SK-N-SH treated with all-trans-retinoic acid at 6 μM for 48 hours (cell line): ENCODE measurements around the gene LUZP1.

Experiments used
- ATAC-seq: fragments of 200-7000 bp; cut with Tn5 transposase; 3 replicates; pipeline ENCODE4 v1.9.1; 2020; ENCODE audit warnings: mild to moderate bottlenecking, moderate library complexity
- ARNTL ChIP-seq: fragments of 450-650 bp; formaldehyde crosslinking; IDR thresholded peaks from 2 replicates; pipeline ENCODE4 v1.5.0; 2020; ENCODE audit warnings: low read depth, mild to moderate bottlenecking, moderate library complexity, borderline replicate concordance
- BACH2 ChIP-seq: fragments of 250-450 bp; sonication (Bioruptor Pico); IDR thresholded peaks from 2 replicates; pipeline ENCODE4 v1.9.0; 2021; ENCODE audit warnings: mild to moderate bottlenecking, borderline replicate concordance
- CSDC2 ChIP-seq: fragments of 250-450 bp; sonication (Bioruptor Pico); IDR thresholded peaks from 2 replicates; pipeline ENCODE4 v1.5.0; 2020; ENCODE audit warnings: mild to moderate bottlenecking, moderate library complexity
- ESRRG ChIP-seq: fragments of 250-450 bp; sonication (Bioruptor Pico); IDR thresholded peaks from 2 replicates; pipeline ENCODE4 v1.6.1; 2021; ENCODE audit warnings: mild to moderate bottlenecking
- GLIS3 ChIP-seq: fragments of 250-450 bp; sonication (Bioruptor Pico); IDR thresholded peaks from 2 replicates; pipeline ENCODE4 v1.5.0; 2020; ENCODE audit warnings: mild to moderate bottlenecking, moderate library complexity
- ISL1 ChIP-seq: fragments of 250-450 bp; sonication (Bioruptor Pico); IDR thresholded peaks from 2 replicates; pipeline ENCODE4 v2.1.2; 2022; ENCODE audit warnings: mild to moderate bottlenecking, moderate library complexity
- OSR1 ChIP-seq: fragments of 250-450 bp; sonication (Bioruptor Pico); IDR thresholded peaks from 2 replicates; pipeline ENCODE4 v1.8.0; 2022; ENCODE audit warnings: moderate library complexity, mild to moderate bottlenecking, inconsistent platforms
- RARB ChIP-seq: fragments of 250-450 bp; sonication (Bioruptor Pico); IDR thresholded peaks from 2 replicates; pipeline ENCODE4 v1.8.0; 2021; ENCODE audit warnings: mild to moderate bottlenecking, moderate library complexity
- SNAI2 ChIP-seq: fragments of 250-450 bp; sonication (Bioruptor Pico); IDR thresholded peaks from 2 replicates; pipeline ENCODE4 v1.5.0; 2020; ENCODE audit warnings: mild to moderate bottlenecking, moderate library complexity
- TCF4 ChIP-seq: fragments of 250-450 bp; sonication (Bioruptor Pico); IDR thresholded peaks from 2 replicates; pipeline ENCODE4 v1.8.0; 2021; ENCODE audit warnings: mild to moderate bottlenecking, moderate library complexity, borderline replicate concordance
- TOX ChIP-seq: fragments of 250-450 bp; sonication (Bioruptor Pico); IDR thresholded peaks from 2 replicates; pipeline ENCODE4 v1.8.0; 2021; ENCODE audit warnings: mild to moderate bottlenecking, moderate library complexity, borderline replicate concordance
- ZC3H10 ChIP-seq: fragments of 250-450 bp; sonication (Bioruptor Pico); IDR thresholded peaks from 2 replicates; pipeline ENCODE4 v1.5.1; 2021; ENCODE audit warnings: mild to moderate bottlenecking, moderate library complexity
- ZFP3 ChIP-seq: fragments of 250-450 bp; sonication (Bioruptor Pico); IDR thresholded peaks from 2 replicates; pipeline ENCODE4 v1.5.0; 2020; ENCODE audit warnings: mild to moderate bottlenecking, moderate library complexity
- ZFP30 ChIP-seq: fragments of 450-650 bp; formaldehyde crosslinking; IDR thresholded peaks from 2 replicates; pipeline ENCODE4 v1.5.0; 2022; ENCODE audit warnings: mild to moderate bottlenecking, moderate library complexity
- ZNF565 ChIP-seq: fragments of 450-650 bp; formaldehyde crosslinking; conservative IDR thresholded peaks from 2 replicates; pipeline ENCODE4 v1.5.0; 2020; ENCODE audit warnings: low read depth, mild to moderate bottlenecking, moderate library complexity
- ZNF70 ChIP-seq: fragments of 450-650 bp; formaldehyde crosslinking; IDR thresholded peaks from 2 replicates; pipeline ENCODE4 v1.5.0; 2020; ENCODE audit warnings: mild to moderate bottlenecking, moderate library complexity
- ZNF8 ChIP-seq: fragments of 450-650 bp; formaldehyde crosslinking; IDR thresholded peaks from 2 replicates; pipeline ENCODE4 v1.5.0; 2020; ENCODE audit warnings: mild to moderate bottlenecking, moderate library complexity
- TF ChIP-seq, protein P1 (sequence below): fragments of 250-450 bp; sonication (Bioruptor Pico); IDR thresholded peaks from 2 replicates; pipeline ENCODE4 v1.5.1; 2020; ENCODE audit warnings: low read depth, mild to moderate bottlenecking, moderate library complexity
- TF ChIP-seq, protein P2 (sequence below): fragments of 250-450 bp; sonication (Bioruptor Pico); IDR thresholded peaks from 2 replicates; pipeline ENCODE4 v1.5.0; 2020; ENCODE audit warnings: mild to moderate bottlenecking, moderate library complexity
- TF ChIP-seq, protein P3 (sequence below): fragments of 250-450 bp; sonication (Bioruptor Pico); IDR thresholded peaks from 2 replicates; pipeline ENCODE4 v1.8.0; 2020; ENCODE audit warnings: mild to moderate bottlenecking, moderate library complexity, borderline replicate concordance
- TF ChIP-seq, protein P4 (sequence below): fragments of 250-450 bp; sonication (Bioruptor Pico); IDR thresholded peaks from 2 replicates; pipeline ENCODE4 v1.5.1; 2021; ENCODE audit warnings: mild to moderate bottlenecking, moderate library complexity

LUZP1 gene

DNA sequence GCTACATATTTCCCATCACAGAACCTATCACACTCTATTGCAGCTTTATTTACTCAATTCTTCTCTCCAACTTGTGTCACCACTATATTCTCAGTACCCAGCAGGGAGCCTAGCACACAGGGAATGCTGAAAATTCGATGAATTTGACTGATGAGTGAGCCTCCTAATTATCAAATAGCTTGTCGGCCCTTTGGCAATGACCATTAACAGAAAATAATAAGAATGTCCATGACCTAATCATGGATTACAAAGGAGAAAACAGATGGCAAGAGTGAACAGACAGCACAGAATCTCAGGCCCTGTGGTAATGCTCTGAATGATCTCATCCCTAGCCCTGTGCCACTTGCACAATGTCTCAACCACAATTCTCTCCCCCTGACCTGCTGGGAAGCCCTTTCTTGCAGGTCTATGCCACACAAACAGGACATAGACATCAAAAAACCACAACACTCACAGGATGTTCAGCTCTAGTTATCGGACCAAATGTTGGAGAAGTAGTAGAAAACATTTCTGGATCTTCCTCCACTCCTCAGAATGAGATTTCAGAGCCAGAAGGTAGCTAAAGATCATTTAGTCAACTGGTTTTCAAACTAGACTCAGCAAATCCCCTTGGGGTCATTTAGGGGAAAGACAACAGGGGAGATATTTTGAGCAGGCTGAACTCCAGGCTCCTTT is 68.4 kb downstream of the LUZP1 start:
- ATAC-seq, result peak; percentile 74

DNA sequence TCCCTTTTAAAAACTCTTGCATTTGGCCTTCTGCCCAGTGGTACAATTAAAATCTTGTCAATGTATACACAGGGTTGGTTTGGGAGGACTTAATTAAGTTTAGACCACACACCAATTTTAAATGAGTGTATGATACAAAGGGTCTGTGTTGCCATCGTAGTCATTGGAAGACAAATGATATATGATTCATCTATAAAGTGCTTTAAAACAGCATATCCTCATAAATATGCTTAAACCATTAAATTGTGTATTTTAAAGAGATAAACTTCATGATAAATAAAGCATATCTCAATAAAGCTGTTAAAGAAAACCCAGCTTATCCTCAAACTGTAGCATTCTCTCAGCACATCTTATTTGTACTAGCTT is 69.5 kb downstream of the LUZP1 start:
- ATAC-seq, result no peak
- TF ChIP-seq GLIS3, result no peak
- no peak for TF ChIP-seq ARNTL (CRISPR knock-in tag)
- TF ChIP-seq, protein P1, sequence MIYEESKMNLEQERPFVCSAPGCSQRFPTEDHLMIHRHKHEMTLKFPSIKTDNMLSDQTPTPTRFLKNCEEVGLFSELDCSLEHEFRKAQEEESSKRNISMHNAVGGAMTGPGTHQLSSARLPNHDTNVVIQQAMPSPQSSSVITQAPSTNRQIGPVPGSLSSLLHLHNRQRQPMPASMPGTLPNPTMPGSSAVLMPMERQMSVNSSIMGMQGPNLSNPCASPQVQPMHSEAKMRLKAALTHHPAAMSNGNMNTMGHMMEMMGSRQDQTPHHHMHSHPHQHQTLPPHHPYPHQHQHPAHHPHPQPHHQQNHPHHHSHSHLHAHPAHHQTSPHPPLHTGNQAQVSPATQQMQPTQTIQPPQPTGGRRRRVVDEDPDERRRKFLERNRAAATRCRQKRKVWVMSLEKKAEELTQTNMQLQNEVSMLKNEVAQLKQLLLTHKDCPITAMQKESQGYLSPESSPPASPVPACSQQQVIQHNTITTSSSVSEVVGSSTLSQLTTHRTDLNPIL, result no peak
- no peak for TF ChIP-seq ZC3H10 (CRISPR knock-in tag)
- TF ChIP-seq ZFP3 (CRISPR knock-in tag), result no peak

More for the DNA sequence above, 68.4 kb downstream of the LUZP1 start:
- TF ChIP-seq, protein P1, result peak; percentile 91
- TF ChIP-seq ISL1 (peak; percentile 84), RARB (CRISPR knock-in tag) (no peak), ZFP3 (CRISPR knock-in tag) (0 out of 2 replicates have a peak, but pooled peaks have one; percentile 10)
- TF ChIP-seq, all 23 proteins: peak for 3

DNA sequence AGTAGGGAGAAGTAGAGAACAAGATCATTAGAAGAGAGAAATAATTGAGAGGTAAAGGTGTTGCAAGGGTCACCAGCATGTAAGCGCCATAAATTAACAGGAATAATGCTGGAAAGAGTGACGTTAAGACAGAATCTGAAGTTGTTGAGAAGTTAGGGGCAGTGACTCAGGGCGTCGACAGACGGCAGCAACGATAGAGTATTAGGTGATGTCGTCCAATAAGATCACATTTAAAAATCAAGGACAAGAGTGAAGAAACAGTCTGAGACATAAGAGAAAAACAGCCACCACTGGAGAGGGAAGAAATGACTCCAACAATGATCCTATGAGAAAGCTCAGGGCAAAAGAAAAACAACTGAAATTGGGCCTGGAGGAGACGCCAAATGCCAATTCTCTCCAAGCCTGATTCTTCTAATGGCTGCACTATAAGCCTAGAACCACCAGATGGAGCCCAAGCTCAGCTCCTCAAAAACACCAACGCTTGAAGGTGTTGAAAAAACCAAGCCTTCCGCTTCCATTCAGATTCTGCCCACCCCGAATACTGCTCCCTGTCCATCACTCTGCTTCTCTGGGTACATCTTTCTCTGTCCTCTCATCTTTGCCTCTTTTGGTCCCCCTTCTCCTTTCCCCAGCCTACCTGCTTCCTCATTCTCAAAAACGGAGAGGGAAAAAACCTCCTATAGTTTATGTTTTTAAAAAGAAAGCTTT is 70.0 kb downstream of the LUZP1 start:
- no peak for TF ChIP-seq GLIS3
- TF ChIP-seq, protein P2, sequence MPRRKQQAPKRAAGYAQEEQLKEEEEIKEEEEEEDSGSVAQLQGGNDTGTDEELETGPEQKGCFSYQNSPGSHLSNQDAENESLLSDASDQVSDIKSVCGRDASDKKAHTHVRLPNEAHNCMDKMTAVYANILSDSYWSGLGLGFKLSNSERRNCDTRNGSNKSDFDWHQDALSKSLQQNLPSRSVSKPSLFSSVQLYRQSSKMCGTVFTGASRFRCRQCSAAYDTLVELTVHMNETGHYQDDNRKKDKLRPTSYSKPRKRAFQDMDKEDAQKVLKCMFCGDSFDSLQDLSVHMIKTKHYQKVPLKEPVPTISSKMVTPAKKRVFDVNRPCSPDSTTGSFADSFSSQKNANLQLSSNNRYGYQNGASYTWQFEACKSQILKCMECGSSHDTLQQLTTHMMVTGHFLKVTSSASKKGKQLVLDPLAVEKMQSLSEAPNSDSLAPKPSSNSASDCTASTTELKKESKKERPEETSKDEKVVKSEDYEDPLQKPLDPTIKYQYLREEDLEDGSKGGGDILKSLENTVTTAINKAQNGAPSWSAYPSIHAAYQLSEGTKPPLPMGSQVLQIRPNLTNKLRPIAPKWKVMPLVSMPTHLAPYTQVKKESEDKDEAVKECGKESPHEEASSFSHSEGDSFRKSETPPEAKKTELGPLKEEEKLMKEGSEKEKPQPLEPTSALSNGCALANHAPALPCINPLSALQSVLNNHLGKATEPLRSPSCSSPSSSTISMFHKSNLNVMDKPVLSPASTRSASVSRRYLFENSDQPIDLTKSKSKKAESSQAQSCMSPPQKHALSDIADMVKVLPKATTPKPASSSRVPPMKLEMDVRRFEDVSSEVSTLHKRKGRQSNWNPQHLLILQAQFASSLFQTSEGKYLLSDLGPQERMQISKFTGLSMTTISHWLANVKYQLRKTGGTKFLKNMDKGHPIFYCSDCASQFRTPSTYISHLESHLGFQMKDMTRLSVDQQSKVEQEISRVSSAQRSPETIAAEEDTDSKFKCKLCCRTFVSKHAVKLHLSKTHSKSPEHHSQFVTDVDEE, result 0 out of 2 replicates have a peak, but pooled peaks have one; percentile 22
- ATAC-seq, result peak; percentile 55

DNA sequence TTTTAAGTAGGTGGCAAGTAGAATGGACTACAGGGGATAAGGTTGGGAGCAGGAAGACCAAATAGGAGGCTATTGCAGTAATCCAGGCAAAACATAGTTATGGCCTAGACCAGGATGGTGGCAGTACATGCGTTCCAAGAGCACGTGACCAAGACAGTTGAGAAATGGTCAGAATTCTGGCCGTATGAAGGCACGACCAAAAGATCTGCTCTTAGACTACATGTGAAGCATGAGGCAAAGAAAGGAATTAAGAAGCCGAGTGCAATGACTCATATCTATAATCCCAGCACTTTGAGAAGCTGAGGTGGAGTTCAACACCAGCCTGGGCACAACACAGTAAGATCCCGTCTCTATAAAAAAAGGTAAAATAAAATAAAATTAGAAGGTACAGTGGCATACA is 71.3 kb downstream of the LUZP1 start:
- no peak for TF ChIP-seq SNAI2 (CRISPR knock-in tag)
- no peak for TF ChIP-seq GLIS3
- TF ChIP-seq, protein P3, sequence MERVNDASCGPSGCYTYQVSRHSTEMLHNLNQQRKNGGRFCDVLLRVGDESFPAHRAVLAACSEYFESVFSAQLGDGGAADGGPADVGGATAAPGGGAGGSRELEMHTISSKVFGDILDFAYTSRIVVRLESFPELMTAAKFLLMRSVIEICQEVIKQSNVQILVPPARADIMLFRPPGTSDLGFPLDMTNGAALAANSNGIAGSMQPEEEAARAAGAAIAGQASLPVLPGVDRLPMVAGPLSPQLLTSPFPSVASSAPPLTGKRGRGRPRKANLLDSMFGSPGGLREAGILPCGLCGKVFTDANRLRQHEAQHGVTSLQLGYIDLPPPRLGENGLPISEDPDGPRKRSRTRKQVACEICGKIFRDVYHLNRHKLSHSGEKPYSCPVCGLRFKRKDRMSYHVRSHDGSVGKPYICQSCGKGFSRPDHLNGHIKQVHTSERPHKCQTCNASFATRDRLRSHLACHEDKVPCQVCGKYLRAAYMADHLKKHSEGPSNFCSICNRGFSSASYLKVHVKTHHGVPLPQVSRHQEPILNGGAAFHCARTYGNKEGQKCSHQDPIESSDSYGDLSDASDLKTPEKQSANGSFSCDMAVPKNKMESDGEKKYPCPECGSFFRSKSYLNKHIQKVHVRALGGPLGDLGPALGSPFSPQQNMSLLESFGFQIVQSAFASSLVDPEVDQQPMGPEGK (CRISPR knock-in tag), result no peak
- TF ChIP-seq ZNF8 (CRISPR knock-in tag), result no peak
- TF ChIP-seq TCF4 (CRISPR knock-in tag), result no peak
- TF ChIP-seq RARB (CRISPR knock-in tag), result no peak
- no peak for TF ChIP-seq ARNTL (CRISPR knock-in tag)
- TF ChIP-seq BACH2 (CRISPR knock-in tag), result no peak

DNA sequence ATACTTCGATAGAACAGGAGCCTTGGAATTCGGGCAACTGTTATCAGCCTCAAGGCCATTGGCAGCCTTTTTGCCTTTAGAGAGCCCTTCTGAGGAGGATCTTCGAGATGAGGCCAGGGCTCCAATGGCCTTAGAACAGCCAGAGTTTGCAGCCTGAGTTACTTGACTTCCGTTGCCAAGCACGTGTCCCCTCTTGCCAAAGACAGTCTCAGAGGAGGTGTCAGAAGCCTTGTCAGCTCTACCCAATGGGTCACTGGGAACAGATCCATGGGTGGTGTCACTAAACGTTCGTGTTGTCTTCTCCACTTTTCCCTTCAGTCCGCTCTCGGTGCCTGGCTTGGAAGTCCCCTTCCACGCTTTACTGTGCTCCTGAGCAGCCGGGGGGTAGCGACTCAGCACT is 76.2 kb downstream of the LUZP1 start:
- ATAC-seq, result no peak
- no peak for TF ChIP-seq ESRRG (CRISPR knock-in tag)
- TF ChIP-seq TCF4 (CRISPR knock-in tag), result no peak

More for the DNA sequence above, 71.3 kb downstream of the LUZP1 start:
- no peak for ATAC-seq

DNA sequence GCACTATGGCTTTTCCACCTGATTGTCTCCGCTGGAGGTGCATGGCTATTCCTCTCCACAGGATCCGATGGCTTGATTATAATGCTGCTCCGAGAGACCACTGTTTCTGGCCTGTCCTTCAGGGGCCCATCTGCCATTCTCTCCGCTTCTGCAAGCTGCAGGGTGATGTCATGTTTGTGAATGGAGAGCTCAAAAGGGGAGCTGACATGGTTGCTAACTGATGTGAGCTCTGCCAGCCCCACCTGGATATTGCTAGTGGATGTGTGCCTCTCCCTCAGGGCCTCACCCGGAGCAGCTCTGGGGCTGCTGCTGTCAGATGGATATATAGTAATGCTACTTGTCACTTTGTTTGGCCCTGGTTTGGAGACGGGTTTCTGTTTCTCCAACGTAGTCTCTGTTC is 77.1 kb downstream of the LUZP1 start:
- TF ChIP-seq ESRRG (CRISPR knock-in tag) (no peak), CSDC2 (CRISPR knock-in tag) (no peak), ISL1 (no peak), ZFP3 (CRISPR knock-in tag) (no peak), TOX (CRISPR knock-in tag) (no peak), ARNTL (CRISPR knock-in tag) (no peak), ZC3H10 (CRISPR knock-in tag) (no peak), ZNF70 (CRISPR knock-in tag) (no peak), ZNF565 (CRISPR knock-in tag) (no peak), RARB (CRISPR knock-in tag) (no peak), SNAI2 (CRISPR knock-in tag) (no peak), BACH2 (CRISPR knock-in tag) (no peak), ZFP30 (no peak), OSR1 (CRISPR knock-in tag) (no peak)
- TF ChIP-seq, protein P4, sequence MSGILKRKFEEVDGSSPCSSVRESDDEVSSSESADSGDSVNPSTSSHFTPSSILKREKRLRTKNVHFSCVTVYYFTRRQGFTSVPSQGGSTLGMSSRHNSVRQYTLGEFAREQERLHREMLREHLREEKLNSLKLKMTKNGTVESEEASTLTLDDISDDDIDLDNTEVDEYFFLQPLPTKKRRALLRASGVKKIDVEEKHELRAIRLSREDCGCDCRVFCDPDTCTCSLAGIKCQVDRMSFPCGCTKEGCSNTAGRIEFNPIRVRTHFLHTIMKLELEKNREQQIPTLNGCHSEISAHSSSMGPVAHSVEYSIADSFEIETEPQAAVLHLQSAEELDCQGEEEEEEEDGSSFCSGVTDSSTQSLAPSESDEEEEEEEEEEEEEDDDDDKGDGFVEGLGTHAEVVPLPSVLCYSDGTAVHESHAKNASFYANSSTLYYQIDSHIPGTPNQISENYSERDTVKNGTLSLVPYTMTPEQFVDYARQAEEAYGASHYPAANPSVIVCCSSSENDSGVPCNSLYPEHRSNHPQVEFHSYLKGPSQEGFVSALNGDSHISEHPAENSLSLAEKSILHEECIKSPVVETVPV (CRISPR knock-in tag), result no peak
- ATAC-seq, result no peak
